Keratinocyte (primary cell): ENCODE data around the gene ANKDD1A. TPM values are rescaled to one million over a fixed set of nuclear protein-coding genes. Genes with fewer than 3 reads are reported as not detected.

Experiments used
- DNase-seq: peaks from one replicate; pipeline ENCODE4 v3.0.0-alpha.2; 2011; ENCODE audit warnings: low read depth, missing footprints, low spot score
- FAIRE-seq: peaks from 2 replicates; lab custom pipeline; 2011; peaks lifted over from hg19 to GRCh38; lab: Jason Lieb, UNC
- H2AFZ ChIP-seq: 2 replicates; pipeline ENCODE4 v1.6.0; 2012; ENCODE audit warnings: low read length, control low read depth, inconsistent platforms; ENCODE audit not compliant: control insufficient read depth
- H3K27ac ChIP-seq: 2 replicates; pipeline ENCODE4 v1.5.1; 2011; ENCODE audit warnings: low read length; ENCODE audit not compliant: control insufficient read depth, insufficient read depth
- H3K27me3 ChIP-seq: 3 replicates; pipeline ENCODE4 v1.6.0; 2011; ENCODE audit warnings: low read length; ENCODE audit not compliant: control insufficient read depth, insufficient read depth; ENCODE audit errors: extremely low read depth
- H3K36me3 ChIP-seq, 2 experiments: 2 replicates in 1 of 2; 3 replicates in 1 of 2; pipeline ENCODE4 v1.5.1; 2011; ENCODE audit warnings: low read length in 2 of 2, mild to moderate bottlenecking in 1 of 2; ENCODE audit not compliant: control insufficient read depth in 2 of 2, insufficient read depth in 2 of 2; ENCODE audit errors: extremely low read depth in 1 of 2
- H3K4me1 ChIP-seq: 3 replicates; pipeline ENCODE4 v1.5.1; 2011; ENCODE audit warnings: low read length; ENCODE audit not compliant: control insufficient read depth, insufficient read depth; ENCODE audit errors: extremely low read depth
- H3K4me2 ChIP-seq: 3 replicates; pipeline ENCODE4 v1.6.0; 2011; ENCODE audit warnings: low read depth, low read length; ENCODE audit not compliant: control insufficient read depth, insufficient read depth; ENCODE audit errors: extremely low read depth
- H3K4me3 ChIP-seq, 3 experiments: fragments of 200-600 bp in 1 of 3; sonication (generic) in 1 of 3; 2 replicates in 2 of 3; 3 replicates in 1 of 3; pipeline ENCODE4 v1.5.1; 2011 to 2016; ENCODE audit warnings: low read length in 3 of 3, mild to moderate bottlenecking in 3 of 3, control low read depth in 2 of 3, inconsistent platforms in 1 of 3, low read depth in 1 of 3, mixed read lengths in 1 of 3, mixed run types in 1 of 3, moderate library complexity in 1 of 3; ENCODE audit not compliant: control insufficient read depth in 2 of 3, insufficient read depth in 2 of 3; ENCODE audit errors: extremely low read depth in 1 of 3
- H3K79me2 ChIP-seq: 2 replicates; pipeline ENCODE4 v1.6.0; 2012; ENCODE audit warnings: low read length; ENCODE audit not compliant: control insufficient read depth, insufficient read depth
- H3K9ac ChIP-seq: 3 replicates; pipeline ENCODE4 v1.6.0; 2011; ENCODE audit warnings: low read length; ENCODE audit not compliant: control insufficient read depth, insufficient read depth; ENCODE audit errors: extremely low read depth
- H3K9me1 ChIP-seq: 3 replicates; pipeline ENCODE4 v1.6.0; 2011; ENCODE audit warnings: low read length; ENCODE audit not compliant: control insufficient read depth, insufficient read depth; ENCODE audit errors: extremely low read depth
- H3K9me3 ChIP-seq: 2 replicates; pipeline ENCODE4 v1.5.1; 2012; ENCODE audit warnings: low read depth, low read length; ENCODE audit not compliant: control insufficient read depth
- H4K20me1 ChIP-seq: 3 replicates; pipeline ENCODE4 v1.6.0; 2011; ENCODE audit warnings: low read length; ENCODE audit not compliant: control insufficient read depth, insufficient read depth; ENCODE audit errors: extremely low read depth
- EZH2 ChIP-seq: IDR thresholded peaks from one replicate; pipeline ENCODE4 v1.6.1; 2012; ENCODE audit warnings: inconsistent platforms, mild to moderate bottlenecking, low read length, moderate library complexity
- dilution Hi-C: fragments of 300-500 bp; cut with MboI; formaldehyde crosslinking; loops from one replicate; pipeline ENCODE4 v1.7.0; 2020; ENCODE audit warnings: low sequenced_read_pairs; ENCODE audit not compliant: extremely low pct_ligation_motif_present
- polyA minus RNA-seq, 3 experiments: library from RNA; depleted of rRNA, polyadenylated mRNA; stranded (reverse); fragments of >200 nt; gene quantifications; 1 replicate in 1 of 3; 2 replicates in 1 of 3; 3 replicates in 1 of 3; pipeline ENCODE4 v1.2.3, GENCODE V29; 2011
- polyA plus RNA-seq, 5 experiments: library from polyadenylated mRNA; depleted of rRNA in 3 of 5; stranded (reverse) in 3 of 5; stranded (forward) in 1 of 5; unstranded in 1 of 5; fragments of >200 nt; gene quantifications; 1 replicate in 1 of 5; 2 replicates in 3 of 5; 3 replicates in 1 of 5; pipeline versions ENCODE4 v1.2.1 to v1.2.3, GENCODE V29; 2011 to 2012; ENCODE audit warnings: missing spikeins in 2 of 5, low read depth in 1 of 5, low replicate concordance in 1 of 5
- TF ChIP-seq, protein P1 (sequence below), 3 experiments: IDR thresholded peaks in 1 of 3; conservative IDR thresholded peaks in 1 of 3; optimal IDR thresholded peaks in 1 of 3; 2 replicates in 2 of 3; 3 replicates in 1 of 3; pipeline versions ENCODE3 to v1.5.1; 2011; ENCODE audit warnings: low read length in 3 of 3, mild to moderate bottlenecking in 3 of 3, moderate library complexity in 2 of 3, control low read depth in 1 of 3, inconsistent platforms in 1 of 3; ENCODE audit not compliant: insufficient read depth in 2 of 3; ENCODE audit errors: extremely low read depth in 1 of 3

The ANKDD1A gene
- polyA plus RNA-seq (0.53 to 1.1 TPM (median 0.96 TPM) in 3 replicates), polyA minus RNA-seq (1.8 to 3.0 TPM (median 1.9 TPM) in 3 replicates)
- 0.76 TPM for polyA plus RNA-seq (2011; ENCODE audit: low read depth)
- 0.56 and 0.73 TPM in 2 replicates for polyA plus RNA-seq (2011; cell fraction: cytosol; rRNA removed)
- polyA plus RNA-seq (2011; cell fraction: nucleus; rRNA removed) = 1.1 and 1.8 TPM in 2 replicates
- 0.90 and 1.2 TPM in 2 replicates for polyA plus RNA-seq (2012; ENCODE audit: low replicate concordance)
- polyA minus RNA-seq (2011; cell fraction: cytosol; rRNA and poly(A)+ RNA removed) = not detected
- 0.84 and 1.6 TPM in 2 replicates for polyA minus RNA-seq (2011; cell fraction: nucleus; rRNA and poly(A)+ RNA removed)

DNA sequence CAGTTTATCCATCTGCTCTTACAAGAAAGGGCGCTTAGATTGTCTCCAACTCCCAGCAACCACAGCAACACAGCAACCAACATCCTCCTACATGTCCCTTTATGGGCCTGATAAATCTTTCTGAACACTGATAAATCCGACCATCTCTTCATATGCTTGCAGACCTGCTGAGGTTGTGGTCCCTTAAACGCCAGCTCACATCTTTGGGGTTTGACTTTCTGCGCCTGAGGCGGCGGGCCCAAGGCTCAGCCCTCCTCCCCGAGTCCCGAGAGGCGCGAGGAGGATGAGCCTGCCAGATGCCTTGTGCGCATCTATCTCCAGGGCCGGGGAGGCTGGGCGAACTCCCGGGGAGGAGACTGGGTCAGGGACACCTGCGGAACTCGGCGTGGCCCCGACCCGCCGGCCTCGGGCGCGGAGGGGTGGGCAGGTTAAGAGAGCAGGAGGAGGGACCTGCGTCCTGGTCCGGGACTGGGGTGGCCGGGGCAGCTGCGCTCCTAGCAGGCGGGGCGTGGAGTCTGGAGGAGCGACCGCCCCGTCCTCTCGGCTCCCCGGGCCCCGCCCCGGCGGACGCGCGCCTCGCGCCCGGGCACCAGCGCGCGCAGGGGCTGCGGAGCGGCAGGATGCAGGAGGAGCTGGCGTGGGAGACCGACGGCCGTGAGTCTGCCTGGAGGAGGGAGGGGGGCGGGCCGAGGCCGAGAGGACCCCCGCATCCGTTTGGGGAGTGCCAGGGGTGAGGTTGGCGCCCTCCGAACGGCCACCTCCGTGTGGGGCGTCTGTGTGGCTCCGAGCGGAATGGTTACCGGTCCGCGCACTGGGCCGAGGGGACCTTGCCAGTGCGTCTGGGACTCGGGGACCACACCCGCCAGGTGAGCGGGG, at the start of gene ANKDD1A:
Gene ANKDD1A, plus strand, starts transcription at position 592 of the 876 bp plus-strand sequence. Its CDS starts 29 bp downstream, at position 621.
- Histone ChIP-seq H3K9me3 (no peaks in the 10 kb centered on the region), H3K4me3 (peak within 1 kb of the TSS; percentile 45 to 68 (median 65)), H3K27ac (no peak within 1 kb of the TSS), H3K4me2 (peak within 1 kb of the TSS; percentile 87), H3K4me1 (peaks cover 10% of the 10 kb centered on the region), H4K20me1 (no peaks in the 10 kb centered on the region), H3K36me3 (no peaks in the 10 kb centered on the region), H3K9ac (peak within 1 kb of the TSS; percentile 52), H3K9me1 (no peaks in the 10 kb centered on the region), H2AFZ (peak within 1 kb of the TSS; percentile 87), H3K79me2 (no peaks in the 10 kb centered on the region), H3K27me3 (peaks cover 3% of the 10 kb centered on the region)
- dilution Hi-C loops = no loop called here
- FAIRE-seq (peak; percentile 13), DNase-seq (no peak)
- TF ChIP-seq EZH2 = no peak
- TF ChIP-seq, protein P1, sequence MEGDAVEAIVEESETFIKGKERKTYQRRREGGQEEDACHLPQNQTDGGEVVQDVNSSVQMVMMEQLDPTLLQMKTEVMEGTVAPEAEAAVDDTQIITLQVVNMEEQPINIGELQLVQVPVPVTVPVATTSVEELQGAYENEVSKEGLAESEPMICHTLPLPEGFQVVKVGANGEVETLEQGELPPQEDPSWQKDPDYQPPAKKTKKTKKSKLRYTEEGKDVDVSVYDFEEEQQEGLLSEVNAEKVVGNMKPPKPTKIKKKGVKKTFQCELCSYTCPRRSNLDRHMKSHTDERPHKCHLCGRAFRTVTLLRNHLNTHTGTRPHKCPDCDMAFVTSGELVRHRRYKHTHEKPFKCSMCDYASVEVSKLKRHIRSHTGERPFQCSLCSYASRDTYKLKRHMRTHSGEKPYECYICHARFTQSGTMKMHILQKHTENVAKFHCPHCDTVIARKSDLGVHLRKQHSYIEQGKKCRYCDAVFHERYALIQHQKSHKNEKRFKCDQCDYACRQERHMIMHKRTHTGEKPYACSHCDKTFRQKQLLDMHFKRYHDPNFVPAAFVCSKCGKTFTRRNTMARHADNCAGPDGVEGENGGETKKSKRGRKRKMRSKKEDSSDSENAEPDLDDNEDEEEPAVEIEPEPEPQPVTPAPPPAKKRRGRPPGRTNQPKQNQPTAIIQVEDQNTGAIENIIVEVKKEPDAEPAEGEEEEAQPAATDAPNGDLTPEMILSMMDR (optimal IDR thresholded peaks at IDR 0.05 in 1 of 3, IDR thresholded peaks at IDR 0.05 in 1 of 3, conservative IDR thresholded peaks at IDR 0.05 in 1 of 3; ENCODE audit: extremely low read depth in 1 of 3, insufficient read depth in 2 of 3, low read length in 3 of 3) = no peak

DNA sequence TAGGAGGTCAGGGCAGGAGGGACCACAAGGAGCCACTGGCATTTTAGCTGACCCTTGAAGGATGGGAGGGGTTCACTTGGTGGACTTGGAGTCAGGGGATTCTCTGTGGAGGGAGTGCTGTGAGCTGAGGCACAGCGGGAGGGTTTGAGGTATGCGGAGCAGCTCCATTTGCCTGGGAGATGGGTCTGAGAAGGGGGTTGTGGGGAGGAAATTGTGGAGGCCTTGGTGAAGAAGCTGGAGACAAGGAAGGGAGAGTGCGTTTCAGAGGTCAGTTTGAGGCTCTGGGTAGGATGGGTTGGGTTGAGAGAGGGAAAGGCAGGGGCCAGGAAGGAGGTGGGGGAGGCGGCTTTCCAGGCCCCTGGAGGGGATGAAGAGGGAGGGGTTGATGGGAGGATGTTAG, 49.7 kb upstream of the ANKDD1A start:
- dilution Hi-C loops = no loop called here
- peaks cover 5% of the 10 kb centered on the region for H3K9me1 ChIP-seq
- DNase-seq = no peak
- no peak overlapping the region for H3K27ac ChIP-seq
- no peak overlapping the region for H3K4me2 ChIP-seq
- FAIRE-seq = no peak
- H3K9ac ChIP-seq = no peak overlapping the region
- H3K79me2 ChIP-seq = peaks cover 22% of the 10 kb centered on the region
- no peaks in the 10 kb centered on the region for H3K27me3 ChIP-seq
- peaks cover 18 to 31% of the 10 kb centered on the region in 2 experiments for H3K36me3 ChIP-seq
- H2AFZ ChIP-seq = no peak overlapping the region
- no peaks in the 10 kb centered on the region for H4K20me1 ChIP-seq
- H3K4me1 ChIP-seq = peaks cover 20% of the 10 kb centered on the region
- no peak overlapping the region for H3K4me3 ChIP-seq
- TF ChIP-seq, protein P1 (optimal IDR thresholded peaks at IDR 0.05 in 1 of 3, IDR thresholded peaks at IDR 0.05 in 1 of 3, conservative IDR thresholded peaks at IDR 0.05 in 1 of 3; ENCODE audit: extremely low read depth in 1 of 3, insufficient read depth in 2 of 3, low read length in 3 of 3) = no peak
- no peak for TF ChIP-seq EZH2
- no peaks in the 10 kb centered on the region for H3K9me3 ChIP-seq
